ENCODE data around the gene FREY1. TPM values are rescaled to one million over a fixed set of nuclear protein-coding genes. Genes with fewer than 3 reads are reported as not detected.

FREY1 gene
- total and polyA plus RNA-seq, 2 of the 4 experiments (the other 2 are of a cell fraction), result 0.21 TPM; not detected in 1

GRCh38 chr11:45897556-45897955 lies 9.5 kb downstream of the FREY1 start:
- Histone ChIP-seq H3K4me1 (ENCODE audit: control insufficient read depth, insufficient read depth, low read length) (peaks cover 7% of the 10 kb centered on the region; the same call in 1 of the 2 replicates), H3K9ac (ENCODE audit: low read depth, low read length) (no peak overlapping the region), H2AK9ac (replicated peaks; ENCODE audit: low read depth, low read length, poor library complexity) (no peak overlapping the region), H3K4ac (ENCODE audit: low read depth, low read length) (no peak overlapping the region), H2AFZ (replicated peaks; ENCODE audit: low read length, poor library complexity) (no peak overlapping the region), H3K23ac (ENCODE audit: low read depth, low read length) (no peak overlapping the region), H3K18ac (ENCODE audit: low read depth, low read length) (no peak overlapping the region), H2BK120ac (ENCODE audit: low read depth, low read length) (no peak overlapping the region), H3K4me3 (ENCODE audit: insufficient read depth, low read depth, low read length) (no peak overlapping the region), H3K27ac (ENCODE audit: insufficient read depth, low read length) (no peak overlapping the region), H3K14ac (replicated peaks; ENCODE audit: low read depth, low read length) (no peak overlapping the region), H4K20me1 (ENCODE audit: insufficient read depth, low read length) (peaks cover 19% of the 10 kb centered on the region), H2BK20ac (ENCODE audit: low read depth, low read length) (no peak overlapping the region), H3K9me1 (ENCODE audit: insufficient read depth, low read length) (no peaks in the 10 kb centered on the region; the same call in 1 of the 2 replicates), H3K4me2 (ENCODE audit: low read depth, low read length) (no peak overlapping the region), H3K36me3 (ENCODE audit: control insufficient read depth, insufficient read depth, low read length) (no peaks in the 10 kb centered on the region), H4K5ac (ENCODE audit: low read depth, low read length) (no peak overlapping the region), H3K56ac (ENCODE audit: extremely low read depth, insufficient read depth, low read length) (no peak overlapping the region), H2BK15ac (ENCODE audit: low read depth, low read length) (no peak overlapping the region), H3K27me3 (ENCODE audit: control insufficient read depth, insufficient read depth, low read length) (peaks cover 38% of the 10 kb centered on the region), H4K8ac (ENCODE audit: low read depth in 2 of 2, low read length in 2 of 2) (no peak overlapping the region), H3K9me3 (ENCODE audit: control insufficient read depth, insufficient read depth, low read length) (no peaks in the 10 kb centered on the region), H2BK5ac (ENCODE audit: low read depth, low read length, poor library complexity, severe bottlenecking) (no peak overlapping the region), H2AK5ac (ENCODE audit: low read depth, low read length) (no peak overlapping the region), H3K79me1 (ENCODE audit: low read depth in 1 of 2, low read length in 2 of 2) (peaks cover 0 to 4% of the 10 kb centered on the region in 2 experiments; a peak in 1 of 4 replicates), H4K91ac (ENCODE audit: insufficient read depth, low read depth, low read length) (no peak overlapping the region)
- TF ChIP-seq MXI1 (IDR thresholded peaks at IDR 0.05; ENCODE audit: borderline replicate concordance, low read depth, low read length), result no peak
- no peak for TF ChIP-seq ELK1 (IDR thresholded peaks at IDR 0.05; ENCODE audit: borderline replicate concordance, low read depth, low read length)
- TF ChIP-seq USF2 (IDR thresholded peaks at IDR 0.05; ENCODE audit: low read depth, low read length), result no peak
- no peak for TF ChIP-seq CTCF (conservative IDR thresholded peaks at IDR 0.05; ENCODE audit: low read depth, low read length)
- no peak for TF ChIP-seq CEBPB (IDR thresholded peaks at IDR 0.05; ENCODE audit: low read depth, low read length)
- TF ChIP-seq RCOR1 (IDR thresholded peaks at IDR 0.05; ENCODE audit: insufficient replicate concordance, low read length), result no peak
- no peak for TF ChIP-seq POLR2A (IDR thresholded peaks at IDR 0.05; ENCODE audit: low read depth, low read length)
- TF ChIP-seq MAFK (IDR thresholded peaks at IDR 0.05; ENCODE audit: low read depth, low read length), result no peak
- no peak for TF ChIP-seq FOS (IDR thresholded peaks at IDR 0.05; ENCODE audit: low read depth, low read length)
- no peak for TF ChIP-seq CHD1 (IDR thresholded peaks at IDR 0.05; ENCODE audit: low read depth, low read length)
- no peak for TF ChIP-seq NFE2L2 (IDR thresholded peaks at IDR 0.05; ENCODE audit: low read depth, low read length)
- TF ChIP-seq MAZ (IDR thresholded peaks at IDR 0.05; ENCODE audit: borderline replicate concordance, low read depth, low read length), result no peak
- no peak for TF ChIP-seq RAD21 (IDR thresholded peaks at IDR 0.05; ENCODE audit: low read length)
- TF ChIP-seq SMC3 (IDR thresholded peaks at IDR 0.05; ENCODE audit: low read depth, low read length), result no peak
- TF ChIP-seq RFX5 (IDR thresholded peaks at IDR 0.05; ENCODE audit: low read depth, low read length), result no peak
- TF ChIP-seq BHLHE40 (IDR thresholded peaks at IDR 0.05; ENCODE audit: low read depth, low read length), result no peak
- intact Hi-C loops (cut with micrococcal nuclease), result no loop called here
- 57% methylated on average over 4 of the region's 6 CpGs; no CpG with 5 or more reads in 1 of the 2 experiments for WGBS, 2 experiments (ENCODE audit: extremely low coverage in 2 of 2, insufficient read length in 1 of 2)
- POLR2A ChIA-PET (ENCODE audit: unreplicated experiment), result no interaction called here
- no peak for DNase-seq
- dilution Hi-C loops (cut with HindIII; ENCODE audit: low sequenced_read_pairs, unreplicated experiment), result no loop called here
- CTCF ChIA-PET, result no interaction called here
- no peak for ATAC-seq (ENCODE audit: low read depth)
- no TSS peak for BruUV-seq (replicated peaks)
- in situ Hi-C loops (cut with MboI; ENCODE audit: low sequenced_read_pairs), result no loop called here
